ENCODE data around the gene HHIPL1. TPM values are rescaled to one million over a fixed set of nuclear protein-coding genes. Genes with fewer than 3 reads are reported as not detected.

Gene HHIPL1
- total RNA-seq, 1 experiment from 2014 or later = 0.84 TPM

- no peak for DNase-seq (ENCODE audit: extremely low read depth, low read depth)
Observed at GRCh38 chr14:99726538-99727095, 81.7 kb downstream of the HHIPL1 start.

DNA sequence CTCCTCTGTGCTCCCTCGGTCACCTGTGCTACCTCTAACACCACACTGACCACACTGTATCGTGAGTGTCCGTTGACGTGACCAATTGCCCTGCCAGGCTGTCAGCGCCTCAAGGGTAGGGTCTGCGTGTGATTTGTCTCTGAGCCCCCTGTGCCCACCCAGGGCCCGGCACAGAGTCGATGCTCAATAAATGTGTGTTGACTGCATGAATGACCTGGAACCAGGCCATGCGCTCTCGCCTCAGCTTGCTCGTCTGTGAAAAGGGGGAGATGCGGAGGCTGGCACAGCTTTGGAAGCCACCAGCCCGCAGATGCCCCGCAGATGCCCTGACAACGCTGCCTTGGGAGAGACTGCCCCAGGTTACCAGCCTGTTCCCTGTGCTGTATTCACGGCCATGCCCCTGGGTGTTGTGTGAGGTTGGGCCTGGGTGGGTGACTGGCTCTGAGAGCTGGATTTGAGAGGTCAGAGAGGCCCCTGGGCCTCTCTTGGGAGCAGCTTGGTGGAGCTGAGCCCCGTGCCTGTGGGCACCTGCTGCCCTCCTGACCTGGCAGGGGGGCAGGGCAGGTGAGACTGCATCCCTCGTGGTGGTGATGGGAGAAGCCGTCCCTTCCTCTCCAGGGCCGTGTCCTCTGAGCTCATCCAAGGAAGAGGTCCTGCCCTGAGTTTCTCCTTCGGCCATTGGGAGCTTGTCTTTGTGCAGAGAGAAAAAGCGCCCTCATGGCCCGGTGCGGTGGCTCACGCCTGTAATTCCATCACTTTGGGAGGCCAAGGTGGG, 82.4 kb downstream of the HHIPL1 start:
- no peak for DNase-seq (ENCODE audit: extremely low read depth, low read depth)

GRCh38 chr14:99728231-99728920, 83.4 kb downstream of the HHIPL1 start:
- no peak for DNase-seq (ENCODE audit: extremely low read depth, low read depth)

DNA sequence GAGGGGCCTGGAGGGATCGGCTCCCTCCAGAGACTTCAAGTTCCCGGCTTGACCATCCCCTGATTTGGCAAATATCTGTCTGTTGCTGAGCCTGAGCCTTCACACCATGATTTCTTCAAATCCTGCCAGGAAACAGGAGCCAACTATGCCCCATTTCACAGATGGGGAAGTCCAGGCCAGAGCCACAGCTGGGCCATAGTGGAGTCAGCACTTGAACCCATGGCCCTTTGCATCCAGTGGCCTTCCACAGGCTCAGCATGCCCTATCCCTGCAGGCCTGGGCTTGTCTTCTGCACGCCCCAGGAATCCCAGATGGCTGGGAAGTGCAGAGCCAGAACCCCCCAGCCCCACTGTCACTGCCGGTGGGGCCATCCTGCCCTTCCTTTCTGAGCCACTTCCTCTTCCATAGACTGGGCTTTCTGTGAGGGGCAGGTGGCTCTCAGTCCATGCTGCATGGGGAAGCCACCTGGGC, 84.1 kb downstream of the HHIPL1 start:
- no peak for DNase-seq (ENCODE audit: extremely low read depth, low read depth)

Other genes starting within 250 kb of the HHIPL1 start
- gene SETD3, start 164.3 kb upstream of the HHIPL1 start, total RNA-seq (2014; rRNA removed; shearing (Covaris generic)) = 54.3 and 60.5 TPM in 2 replicates
- 18.1 and 23.3 TPM in 2 replicates for gene CCNK, start 163.7 kb upstream of the HHIPL1 start, total RNA-seq (2014; rRNA removed; shearing (Covaris generic))
- gene CCDC85C, start 40.9 kb upstream of the HHIPL1 start, total RNA-seq (2014; rRNA removed; shearing (Covaris generic)) = 7.2 and 9.2 TPM in 2 replicates
- gene CYP46A1, start 39.2 kb downstream of the HHIPL1 start, total RNA-seq (2014; rRNA removed; shearing (Covaris generic)) = 0.02 TPM in 1 of 2 replicates, not detected in the other
- 9.7 and 12.7 TPM in 2 replicates for gene EML1, start 148.3 kb downstream of the HHIPL1 start, total RNA-seq (2014; rRNA removed; shearing (Covaris generic))